COLO668 (cell line): ENCODE data around the gene GAS7.

Experiments used
- DNase-seq: peaks from one replicate; lab custom pipeline; 2025; ENCODE audit not compliant: unreplicated experiment; lab: John Stamatoyannopoulos, UW

GAS7 gene

GRCh38 chr17:10053782-10054540, 144.4 kb downstream of the GAS7 start:
- no peak for DNase-seq

GRCh38 chr17:10052106-10052813, 146.1 kb downstream of the GAS7 start:
- no peak for DNase-seq

- no peak for DNase-seq
Observed at GRCh38 chr17:10051112-10051511, 147.3 kb downstream of the GAS7 start.

GRCh38 chr17:10050597-10051101, 147.8 kb downstream of the GAS7 start:
- DNase-seq = no peak

- DNase-seq = no peak
Observed at GRCh38 chr17:10048629-10049350, 149.6 kb downstream of the GAS7 start.

GRCh38 chr17:10046786-10047785, 151.3 kb downstream of the GAS7 start:
- DNase-seq = no peak

GRCh38 chr17:10045871-10046658, 152.3 kb downstream of the GAS7 start:
- no peak for DNase-seq

GRCh38 chr17:10042589-10043244, 155.7 kb downstream of the GAS7 start:
- DNase-seq = no peak

GRCh38 chr17:10041916-10042588, 156.4 kb downstream of the GAS7 start:
- DNase-seq = no peak

- no peak for DNase-seq
Observed at GRCh38 chr17:10041287-10041612, 157.2 kb downstream of the GAS7 start.

- DNase-seq = no peak
Observed at GRCh38 chr17:10036511-10037061, 161.8 kb downstream of the GAS7 start.

GRCh38 chr17:10035885-10036284, 162.5 kb downstream of the GAS7 start:
- DNase-seq = no peak

- DNase-seq = no peak
Observed at GRCh38 chr17:10034719-10035475, 163.5 kb downstream of the GAS7 start.

GRCh38 chr17:10033959-10034358, 164.4 kb downstream of the GAS7 start:
- no peak for DNase-seq

- no peak for DNase-seq
Observed at GRCh38 chr17:10033449-10033848, 165.0 kb downstream of the GAS7 start.

- no peak for DNase-seq
Observed at GRCh38 chr17:10032118-10032852, 166.1 kb downstream of the GAS7 start.

- no peak for DNase-seq
Observed at GRCh38 chr17:10031606-10032005, 166.8 kb downstream of the GAS7 start.
